ENCODE data around the gene FBXL13.
"Not testable (repeated sequence)": the region's sequence is repeated elsewhere in the genome, so short reads cannot be mapped to it uniquely, and the experiment has no call there.

DNA sequence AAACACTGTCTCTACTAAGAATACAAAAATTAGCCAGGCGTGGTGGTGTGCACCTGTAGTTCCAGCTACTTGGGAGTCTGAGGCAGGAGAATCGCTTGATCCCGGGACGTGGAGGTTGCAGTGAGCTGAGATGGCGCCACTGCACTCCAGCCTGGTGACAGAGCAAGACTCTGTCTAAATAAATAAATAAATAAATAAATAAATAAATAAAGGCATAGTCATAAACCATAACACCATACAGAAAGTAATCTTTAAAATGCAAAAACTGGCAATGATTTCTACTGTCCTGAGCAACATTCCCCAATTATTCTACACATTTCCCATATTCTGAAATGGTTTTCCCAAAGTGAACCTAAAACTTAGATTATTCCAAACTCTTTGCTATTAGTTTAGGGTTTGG lies 79.0 kb downstream of the FBXL13 start:
- TF ChIP-seq, protein P1, sequence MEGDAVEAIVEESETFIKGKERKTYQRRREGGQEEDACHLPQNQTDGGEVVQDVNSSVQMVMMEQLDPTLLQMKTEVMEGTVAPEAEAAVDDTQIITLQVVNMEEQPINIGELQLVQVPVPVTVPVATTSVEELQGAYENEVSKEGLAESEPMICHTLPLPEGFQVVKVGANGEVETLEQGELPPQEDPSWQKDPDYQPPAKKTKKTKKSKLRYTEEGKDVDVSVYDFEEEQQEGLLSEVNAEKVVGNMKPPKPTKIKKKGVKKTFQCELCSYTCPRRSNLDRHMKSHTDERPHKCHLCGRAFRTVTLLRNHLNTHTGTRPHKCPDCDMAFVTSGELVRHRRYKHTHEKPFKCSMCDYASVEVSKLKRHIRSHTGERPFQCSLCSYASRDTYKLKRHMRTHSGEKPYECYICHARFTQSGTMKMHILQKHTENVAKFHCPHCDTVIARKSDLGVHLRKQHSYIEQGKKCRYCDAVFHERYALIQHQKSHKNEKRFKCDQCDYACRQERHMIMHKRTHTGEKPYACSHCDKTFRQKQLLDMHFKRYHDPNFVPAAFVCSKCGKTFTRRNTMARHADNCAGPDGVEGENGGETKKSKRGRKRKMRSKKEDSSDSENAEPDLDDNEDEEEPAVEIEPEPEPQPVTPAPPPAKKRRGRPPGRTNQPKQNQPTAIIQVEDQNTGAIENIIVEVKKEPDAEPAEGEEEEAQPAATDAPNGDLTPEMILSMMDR (IDR thresholded peaks at IDR 0.05), result not testable (repeated sequence)
- not testable (repeated sequence) for TF ChIP-seq POLR2A (IDR thresholded peaks at IDR 0.05)
